Activated gamma-delta T cell treated with Interleukin-2 at 50 U/mL for 16 hours (primary cell): ENCODE data around the gene HOXC6.
A peak's percentile ranks its signal among the peaks of the same experiment; 100 is the strongest.

Source experiments
- DNase-seq: peaks from one replicate; pipeline ENCODE4 v3.0.0-alpha.2; 2020

The HOXC6 gene

GRCh38 chr12:54016478-54016964 lies 11.7 kb upstream of the HOXC6 start:
- no peak for DNase-seq

DNA sequence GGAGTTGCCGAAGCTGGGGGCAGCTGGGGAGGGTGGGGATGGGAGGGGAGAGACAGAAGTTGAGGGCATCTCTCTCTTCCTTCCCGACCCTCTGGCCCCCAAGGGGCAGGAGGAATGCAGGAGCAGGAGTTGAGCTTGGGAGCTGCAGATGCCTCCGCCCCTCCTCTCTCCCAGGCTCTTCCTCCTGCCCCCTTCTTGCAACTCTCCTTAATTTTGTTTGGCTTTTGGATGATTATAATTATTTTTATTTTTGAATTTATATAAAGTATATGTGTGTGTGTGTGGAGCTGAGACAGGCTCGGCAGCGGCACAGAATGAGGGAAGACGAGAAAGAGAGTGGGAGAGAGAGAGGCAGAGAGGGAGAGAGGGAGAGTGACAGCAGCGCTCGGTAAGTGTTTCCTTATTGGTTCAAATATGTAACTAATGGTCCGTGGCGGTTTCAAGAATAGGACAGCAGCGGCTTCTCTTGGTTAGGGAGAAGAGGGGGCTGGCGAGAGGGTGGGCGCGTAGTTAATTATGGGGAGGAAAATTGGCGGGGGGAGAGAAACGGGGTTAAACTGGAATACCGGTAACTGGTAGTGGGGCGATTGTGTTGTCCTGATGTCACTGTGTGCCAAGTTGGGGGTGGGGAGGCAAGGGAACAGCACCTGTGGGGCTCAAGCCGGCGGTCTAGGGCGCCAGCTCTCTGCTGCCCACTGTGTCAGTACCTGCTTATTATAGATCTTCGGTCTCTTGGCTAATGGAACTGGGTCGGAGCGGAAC lies 11.0 kb upstream of the HOXC6 start:
- DNase-seq, result no peak

DNA sequence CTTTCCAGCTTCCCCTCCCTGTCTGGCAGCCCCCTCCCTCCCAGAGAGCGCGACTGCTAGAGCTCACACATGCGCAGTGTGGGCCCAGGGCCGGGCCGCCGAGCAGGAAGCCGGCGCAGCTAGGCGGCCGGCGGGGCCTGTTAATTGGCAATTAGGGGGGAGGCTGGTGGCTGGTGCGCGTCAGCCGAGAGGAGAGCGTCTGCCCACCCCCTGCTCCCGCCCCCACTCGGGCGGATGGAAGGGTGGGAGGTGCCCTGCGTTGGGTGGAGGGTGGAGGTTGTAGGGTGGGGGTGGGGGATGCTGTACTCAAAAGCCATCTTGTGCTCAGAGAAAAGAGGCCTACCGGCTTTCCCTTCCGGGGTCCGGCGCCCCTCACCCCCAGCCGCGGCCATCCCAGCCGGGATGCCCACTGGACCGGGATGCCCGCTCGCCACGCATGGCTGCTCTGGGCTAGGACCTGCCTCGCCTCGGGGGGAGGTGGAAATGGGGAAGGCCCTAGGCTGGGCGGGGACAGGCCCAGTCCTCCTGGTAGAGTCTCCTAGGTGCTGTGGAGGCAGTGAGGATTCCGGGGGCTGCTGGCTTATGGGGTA lies 10.3 kb upstream of the HOXC6 start:
- DNase-seq, result peak; percentile 70

- DNase-seq, result no peak
These were observed 9.7 kb upstream of the HOXC6 start for GRCh38 chr12:54018468-54018984.

GRCh38 chr12:54019091-54019811 lies 9.0 kb upstream of the HOXC6 start:
- no peak for DNase-seq

- DNase-seq, result no peak
These were observed 8.2 kb upstream of the HOXC6 start for GRCh38 chr12:54019924-54020590.

GRCh38 chr12:54020591-54021405 lies 7.4 kb upstream of the HOXC6 start:
- no peak for DNase-seq

DNA sequence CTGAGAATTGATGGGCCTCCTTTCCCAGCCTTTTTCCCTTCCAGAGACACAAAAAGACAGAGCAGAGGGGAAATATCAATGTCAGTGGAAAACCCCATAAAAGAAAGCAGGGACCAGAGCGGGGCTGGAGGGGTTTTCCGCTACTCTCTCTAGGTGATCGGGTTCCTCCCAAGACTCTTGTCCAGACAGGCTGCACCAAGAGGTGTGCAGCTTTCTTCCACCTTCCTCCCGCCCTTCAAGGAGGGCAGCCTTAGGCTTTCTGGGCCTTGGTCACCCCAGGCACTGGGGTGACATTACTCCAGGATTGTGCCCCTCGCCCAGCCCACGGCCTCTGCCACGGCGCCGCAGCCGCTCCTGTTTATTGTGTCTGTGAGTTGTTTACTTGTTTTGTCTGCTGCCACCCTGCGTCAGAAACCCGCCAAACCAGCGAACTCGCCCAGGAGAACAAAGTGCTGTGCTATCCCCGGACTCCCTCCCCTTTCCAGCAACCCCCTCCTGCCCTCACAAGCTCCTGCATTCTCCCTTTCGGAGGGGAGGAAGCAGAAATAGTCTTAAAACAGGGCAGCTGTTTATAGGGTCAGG lies 6.7 kb upstream of the HOXC6 start:
- DNase-seq, result no peak

GRCh38 chr12:54022960-54023884 lies 5.0 kb upstream of the HOXC6 start:
- DNase-seq, result no peak

DNA sequence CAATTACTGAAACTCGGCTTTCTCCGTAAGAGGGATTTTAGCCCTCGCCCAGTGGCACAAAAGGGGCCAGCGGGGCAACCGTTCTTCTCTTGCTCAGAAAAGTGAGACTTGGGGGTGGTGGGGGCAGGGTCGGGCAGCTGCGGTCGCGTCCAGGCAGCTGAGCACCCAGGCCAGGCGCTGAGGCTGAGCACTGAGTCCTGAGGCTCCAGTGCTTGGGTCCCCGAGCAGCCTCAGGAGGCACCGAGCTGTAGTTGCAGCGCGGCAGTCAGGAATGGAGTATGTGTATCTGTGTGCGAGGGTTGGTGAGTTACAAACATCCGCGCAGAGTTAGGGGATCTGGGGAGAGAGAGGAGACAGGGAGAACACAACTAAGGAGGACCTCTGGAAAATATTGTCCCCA lies 4.1 kb upstream of the HOXC6 start:
- no peak for DNase-seq

- DNase-seq, result no peak
These were observed 3.5 kb upstream of the HOXC6 start for GRCh38 chr12:54024581-54025305.

- no peak for DNase-seq
These were observed 2.5 kb upstream of the HOXC6 start for GRCh38 chr12:54025499-54026405.

- no peak for DNase-seq
These were observed 1.4 kb upstream of the HOXC6 start for GRCh38 chr12:54026640-54027441.

- DNase-seq, result no peak
These were observed 826 bp upstream of the HOXC6 start for GRCh38 chr12:54027442-54027786.

DNA sequence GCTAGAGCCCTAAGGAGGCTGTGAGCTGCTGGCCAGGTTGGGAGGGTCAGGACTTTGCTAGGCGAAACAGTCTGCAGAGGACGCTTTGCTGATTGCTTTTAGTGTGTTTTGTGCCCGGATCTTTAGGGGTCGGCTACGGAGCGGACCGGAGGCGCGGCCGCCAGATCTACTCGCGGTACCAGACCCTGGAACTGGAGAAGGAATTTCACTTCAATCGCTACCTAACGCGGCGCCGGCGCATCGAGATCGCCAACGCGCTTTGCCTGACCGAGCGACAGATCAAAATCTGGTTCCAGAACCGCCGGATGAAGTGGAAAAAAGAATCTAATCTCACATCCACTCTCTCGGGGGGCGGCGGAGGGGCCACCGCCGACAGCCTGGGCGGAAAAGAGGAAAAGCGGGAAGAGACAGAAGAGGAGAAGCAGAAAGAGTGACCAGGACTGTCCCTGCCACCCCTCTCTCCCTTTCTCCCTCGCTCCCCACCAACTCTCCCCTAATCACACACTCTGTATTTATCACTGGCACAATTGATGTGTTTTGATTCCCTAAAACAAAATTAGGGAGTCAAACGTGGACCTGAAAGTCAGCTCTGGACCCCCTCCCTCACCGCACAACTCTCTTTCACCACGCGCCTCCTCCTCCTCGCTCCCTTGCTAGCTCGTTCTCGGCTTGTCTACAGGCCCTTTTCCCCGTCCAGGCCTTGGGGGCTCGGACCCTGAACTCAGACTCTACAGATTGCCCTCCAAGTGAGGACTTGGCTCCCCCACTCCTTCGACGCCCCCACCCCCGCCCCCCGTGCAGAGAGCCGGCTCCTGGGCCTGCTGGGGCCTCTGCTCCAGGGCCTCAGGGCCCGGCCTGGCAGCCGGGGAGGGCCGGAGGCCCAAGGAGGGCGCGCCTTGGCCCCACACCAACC lies 1.5 kb downstream of the HOXC6 start:
- DNase-seq, result no peak

- DNase-seq, result no peak
These were observed 2.2 kb downstream of the HOXC6 start for GRCh38 chr12:54030442-54030801.

GRCh38 chr12:54030889-54031471 lies 2.7 kb downstream of the HOXC6 start:
- no peak for DNase-seq
